Endothelial cell of umbilical vein (primary cell): ENCODE data around the gene PRH1. TPM values are rescaled to one million over a fixed set of nuclear protein-coding genes. Genes with fewer than 3 reads are reported as not detected.

Source experiments
- BruUV-seq: library from RNA; stranded (reverse); fragments of 400-500 nt; replicated peaks from 2 replicates; lab custom pipeline; 2021; lab: Mats Ljungman, UMichigan
- CTCF ChIA-PET: fragments of 300-600, 350-600 bp; sonication (Branson Sonifier 250); formaldehyde crosslinking; loops from one replicate; lab custom pipeline; 2021; ENCODE audit warnings: antibody characterized with exemption, inconsistent platforms; lab: Charles Lee
- POLR2A ChIA-PET: fragments of 300-600, 350-600 bp; sonication (Branson Sonifier 250); formaldehyde crosslinking; loops from one replicate; lab custom pipeline; 2021; ENCODE audit warnings: antibody characterized with exemption, inconsistent platforms; lab: Charles Lee
- DNase-seq: peaks from one replicate; pipeline ENCODE4 v3.0.0-alpha.2; 2011; ENCODE audit warnings: low read depth, low spot score
- FAIRE-seq: peaks from 2 replicates; lab custom pipeline; 2011; peaks lifted over from hg19 to GRCh38; lab: Jason Lieb, UNC
- H2AFZ ChIP-seq: 2 replicates; pipeline ENCODE4 v1.6.0; 2012; ENCODE audit warnings: low read depth, low read length, control low read depth, inconsistent platforms
- H3K27ac ChIP-seq: 2 replicates; pipeline ENCODE4 v1.5.1; 2011; ENCODE audit warnings: low read depth, mild to moderate bottlenecking, control low read depth, low read length, moderate library complexity; ENCODE audit not compliant: insufficient read depth
- H3K27me3 ChIP-seq, 2 experiments: 2 replicates each; pipeline versions ENCODE4 v1.6.0 to v1.6.1; 2011; ENCODE audit warnings: low read length in 2 of 2, mixed read lengths in 1 of 2; ENCODE audit not compliant: control insufficient read depth in 2 of 2, insufficient read depth in 2 of 2
- H3K36me3 ChIP-seq, 2 experiments: 2 replicates in 1 of 2; 3 replicates in 1 of 2; pipeline ENCODE4 v1.5.1; 2011; ENCODE audit warnings: low read length in 2 of 2, mild to moderate bottlenecking in 1 of 2, moderate library complexity in 1 of 2; ENCODE audit not compliant: control insufficient read depth in 2 of 2, insufficient read depth in 2 of 2; ENCODE audit errors: extremely low read depth in 1 of 2
- H3K4me1 ChIP-seq: 3 replicates; pipeline ENCODE4 v1.5.1; 2011; ENCODE audit warnings: mild to moderate bottlenecking, low read length; ENCODE audit not compliant: control insufficient read depth, insufficient read depth; ENCODE audit errors: extremely low read depth
- H3K4me2 ChIP-seq: 2 replicates; pipeline ENCODE4 v1.6.1; 2011; ENCODE audit warnings: low read length, control low read depth, mixed read lengths; ENCODE audit not compliant: insufficient read depth
- H3K4me3 ChIP-seq, 3 experiments: fragments of 200-600 bp in 1 of 3; sonication (generic), shearing (Covaris generic) in 1 of 3; replicated peaks in 1 of 3; 2 replicates each; pipeline ENCODE4 v1.5.1; 2011 to 2016; ENCODE audit warnings: control low read depth in 3 of 3, low read length in 3 of 3, mild to moderate bottlenecking in 2 of 3, inconsistent platforms in 1 of 3, low read depth in 1 of 3, moderate library complexity in 1 of 3; ENCODE audit not compliant: insufficient read depth in 1 of 3
- H3K79me2 ChIP-seq: 2 replicates; pipeline ENCODE4 v1.6.0; 2012; ENCODE audit warnings: low read length, inconsistent platforms; ENCODE audit not compliant: control insufficient read depth, insufficient read depth
- H3K9ac ChIP-seq: replicated peaks from 2 replicates; pipeline ENCODE3; 2011; ENCODE audit warnings: low read length, control low read depth; ENCODE audit not compliant: insufficient read depth; ENCODE audit errors: extremely low read depth
- H3K9me1 ChIP-seq: replicated peaks from 3 replicates; pipeline ENCODE4 v1.6.0; 2011; ENCODE audit warnings: mild to moderate bottlenecking, low read length; ENCODE audit not compliant: control insufficient read depth, insufficient read depth; ENCODE audit errors: extremely low read depth
- H3K9me3 ChIP-seq: replicated peaks from 2 replicates; pipeline ENCODE4 v1.5.1; 2012; ENCODE audit warnings: low read length, inconsistent platforms; ENCODE audit not compliant: control insufficient read depth, insufficient read depth
- H4K20me1 ChIP-seq: replicated peaks from 2 replicates; pipeline ENCODE3; 2011; ENCODE audit warnings: mild to moderate bottlenecking, low read length; ENCODE audit not compliant: control insufficient read depth, insufficient read depth; ENCODE audit errors: extremely low read depth
- EZH2 ChIP-seq: IDR thresholded peaks from 2 replicates; pipeline ENCODE4 v1.6.1; 2012; ENCODE audit warnings: borderline replicate concordance, low read depth, mild to moderate bottlenecking, moderate library complexity, low read length, inconsistent platforms; ENCODE audit not compliant: severe bottlenecking
- FOS ChIP-seq: IDR thresholded peaks from 2 replicates; pipeline ENCODE4 v1.6.1; 2011; ENCODE audit warnings: mild to moderate bottlenecking, low read length, moderate library complexity, borderline replicate concordance; ENCODE audit not compliant: insufficient read depth
- GATA2 ChIP-seq: IDR thresholded peaks from 2 replicates; pipeline ENCODE4 v1.7.0; 2011; ENCODE audit warnings: low read depth, mild to moderate bottlenecking, moderate library complexity, mixed read lengths, low read length; ENCODE audit not compliant: insufficient read length, insufficient read depth
- JUN ChIP-seq: IDR thresholded peaks from 2 replicates; pipeline ENCODE4 v1.6.1; 2011; ENCODE audit warnings: borderline replicate concordance, low read depth; ENCODE audit not compliant: insufficient read length, insufficient read depth
- MYC ChIP-seq: IDR thresholded peaks from one replicate; pipeline ENCODE4 v1.6.1; 2011; ENCODE audit warnings: mild to moderate bottlenecking, low read depth, low read length
- POLR2A ChIP-seq: IDR thresholded peaks from 2 replicates; pipeline ENCODE4 v1.6.1; 2012; ENCODE audit warnings: low read depth, mild to moderate bottlenecking, control low read depth, low read length
- POLR2AphosphoS5 ChIP-seq: IDR thresholded peaks from 2 replicates; pipeline ENCODE4 v1.6.1; 2012; ENCODE audit warnings: low read depth, mild to moderate bottlenecking, control low read depth, low read length, moderate library complexity; ENCODE audit not compliant: insufficient read depth
- dilution Hi-C: fragments of 300-500 bp; cut with MboI; formaldehyde crosslinking; loops from one replicate; pipeline ENCODE4 v1.15.0; 2019; ENCODE audit warnings: low sequenced_read_pairs; ENCODE audit not compliant: extremely low pct_ligation_motif_present
- intact Hi-C: fragments of 100-400 bp; cut with micrococcal nuclease; formaldehyde crosslinking; loops from one replicate; pipeline ENCODE4 v1.10.0; 2022
- polyA plus RNA-seq, 4 experiments: library from polyadenylated mRNA; depleted of rRNA in 3 of 4; stranded (reverse) in 3 of 4; unstranded in 1 of 4; fragments of >200 nt; gene quantifications; 2 replicates each; pipeline versions ENCODE4 v1.2.1 to v1.2.3, GENCODE V29; 2011 to 2012; ENCODE audit warnings: missing spikeins in 1 of 4
- total RNA-seq: library from RNA; stranded (reverse); gene quantifications from 2 replicates; pipeline ENCODE4 v1.2.3, GENCODE V29; 2021
- TF ChIP-seq, protein P1 (sequence below), 2 donors: IDR thresholded peaks; 1 replicate in 1 of 2; 2 replicates in 1 of 2; pipeline ENCODE4 v1.5.1; 2011; ENCODE audit warnings: low read length in 2 of 2, mild to moderate bottlenecking in 2 of 2, moderate library complexity in 2 of 2, control low read depth in 1 of 2, inconsistent platforms in 1 of 2, low read depth in 1 of 2; ENCODE audit not compliant: insufficient read depth in 1 of 2; ENCODE audit errors: extremely low read depth in 1 of 2
- TF ChIP-seq, protein P2 (sequence below): IDR thresholded peaks from 2 replicates; pipeline ENCODE4 v1.6.1; 2011; ENCODE audit not compliant: insufficient read depth, insufficient read length

Gene PRH1
- total and polyA plus RNA-seq, 2 donors (not counting 3 experiments of a cell fraction or from before 2014, with no cell fraction given), result 2.3 to 16.2 TPM

DNA sequence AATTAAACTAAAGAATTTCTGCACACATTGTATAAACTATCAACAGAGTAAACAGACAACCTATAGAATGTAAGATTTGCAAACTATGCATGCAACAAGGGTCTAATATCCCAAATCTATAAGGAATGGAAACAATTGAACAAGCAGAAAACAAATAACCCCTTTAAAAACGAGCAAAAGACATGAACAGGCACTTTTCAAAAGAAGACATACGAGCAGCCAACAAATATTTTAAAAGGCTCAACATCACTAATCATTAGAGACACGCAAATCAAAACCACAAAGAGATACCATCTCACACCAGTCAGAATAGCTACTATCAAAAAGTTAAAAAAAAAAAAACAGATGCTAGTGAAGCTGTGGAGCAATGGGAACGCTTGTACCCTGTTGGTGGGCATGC lies 20.6 kb upstream of the PRH1 start:
- intact Hi-C loops (no loop called here), dilution Hi-C loops (no loop called here)
- H3K9me1 ChIP-seq, result no peaks in the 10 kb centered on the region
- POLR2A ChIA-PET, result no interaction called here
- no peak overlapping the region for H3K4me3 ChIP-seq
- H3K79me2 ChIP-seq, result no peaks in the 10 kb centered on the region
- H3K9me3 ChIP-seq, result no peaks in the 10 kb centered on the region
- H3K9ac ChIP-seq, result no peak overlapping the region
- no peaks in the 10 kb centered on the region for H4K20me1 ChIP-seq
- no peaks in the 10 kb centered on the region for H3K27me3 ChIP-seq
- DNase-seq (no peak), FAIRE-seq (no peak)
- no peak overlapping the region for H2AFZ ChIP-seq
- BruUV-seq, result no TSS peak
- H3K27ac ChIP-seq, result no peak overlapping the region
- CTCF ChIA-PET, result no interaction called here
- H3K4me2 ChIP-seq, result no peak overlapping the region
- TF ChIP-seq EZH2, result no peak
- TF ChIP-seq POLR2AphosphoS5, result no peak
- TF ChIP-seq GATA2, result no peak
- no peak for TF ChIP-seq MYC
- no peak for TF ChIP-seq JUN
- TF ChIP-seq, protein P1, sequence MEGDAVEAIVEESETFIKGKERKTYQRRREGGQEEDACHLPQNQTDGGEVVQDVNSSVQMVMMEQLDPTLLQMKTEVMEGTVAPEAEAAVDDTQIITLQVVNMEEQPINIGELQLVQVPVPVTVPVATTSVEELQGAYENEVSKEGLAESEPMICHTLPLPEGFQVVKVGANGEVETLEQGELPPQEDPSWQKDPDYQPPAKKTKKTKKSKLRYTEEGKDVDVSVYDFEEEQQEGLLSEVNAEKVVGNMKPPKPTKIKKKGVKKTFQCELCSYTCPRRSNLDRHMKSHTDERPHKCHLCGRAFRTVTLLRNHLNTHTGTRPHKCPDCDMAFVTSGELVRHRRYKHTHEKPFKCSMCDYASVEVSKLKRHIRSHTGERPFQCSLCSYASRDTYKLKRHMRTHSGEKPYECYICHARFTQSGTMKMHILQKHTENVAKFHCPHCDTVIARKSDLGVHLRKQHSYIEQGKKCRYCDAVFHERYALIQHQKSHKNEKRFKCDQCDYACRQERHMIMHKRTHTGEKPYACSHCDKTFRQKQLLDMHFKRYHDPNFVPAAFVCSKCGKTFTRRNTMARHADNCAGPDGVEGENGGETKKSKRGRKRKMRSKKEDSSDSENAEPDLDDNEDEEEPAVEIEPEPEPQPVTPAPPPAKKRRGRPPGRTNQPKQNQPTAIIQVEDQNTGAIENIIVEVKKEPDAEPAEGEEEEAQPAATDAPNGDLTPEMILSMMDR (IDR thresholded peaks at IDR 0.05; ENCODE audit: extremely low read depth in 1 of 2, insufficient read depth in 1 of 2, low read depth in 1 of 2, low read length in 2 of 2), result no peak
- no peak for TF ChIP-seq FOS
- TF ChIP-seq POLR2A, result no peak
- TF ChIP-seq, protein P2, sequence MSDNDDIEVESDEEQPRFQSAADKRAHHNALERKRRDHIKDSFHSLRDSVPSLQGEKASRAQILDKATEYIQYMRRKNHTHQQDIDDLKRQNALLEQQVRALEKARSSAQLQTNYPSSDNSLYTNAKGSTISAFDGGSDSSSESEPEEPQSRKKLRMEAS, result no peak
- H3K4me1 ChIP-seq, result no peaks in the 10 kb centered on the region
- H3K36me3 ChIP-seq, result no peaks in the 10 kb centered on the region
